HepG2 (cell line): ENCODE results near the gene SCFD1. TPM values are rescaled to one million over a fixed set of nuclear protein-coding genes. Genes with fewer than 3 reads are reported as not detected.
A peak's percentile ranks its signal among the peaks of the same experiment; 100 is the strongest.

Experiments used
- AFF4 ChIP-seq: sonication (generic); formaldehyde crosslinking; IDR thresholded peaks from 2 replicates; pipeline ENCODE4 v1.4.0; 2020; ENCODE audit warnings: missing genetic modification reagents
- ELF3 ChIP-seq: IDR thresholded peaks from 2 replicates; pipeline ENCODE4 v1.6.1; 2016; ENCODE audit warnings: missing genetic modification reagents, missing compliant biosample characterization
- ESRRA ChIP-seq: sonication (generic); formaldehyde crosslinking; IDR thresholded peaks from 2 replicates; pipeline ENCODE4 v1.5.1; 2020; ENCODE audit warnings: mild to moderate bottlenecking, low read depth, missing genetic modification reagents
- HDAC1 ChIP-seq: sonication (generic); formaldehyde crosslinking; IDR thresholded peaks from 2 replicates; pipeline ENCODE4 v1.5.1; 2020; ENCODE audit warnings: mild to moderate bottlenecking, missing genetic modification reagents
- HDAC2 ChIP-seq: sonication (generic); formaldehyde crosslinking; IDR thresholded peaks from 2 replicates; pipeline ENCODE4 v1.4.0; 2020; ENCODE audit warnings: missing genetic modification reagents
- LCORL ChIP-seq, 2 experiments: fragments of 450-650 bp in 1 of 2; sonication (generic) in 1 of 2; formaldehyde crosslinking in 1 of 2; IDR thresholded peaks; 2 replicates each; pipeline versions ENCODE4 v1.5.0 to v1.6.1; 2017 to 2020; ENCODE audit warnings: antibody characterized with exemption in 1 of 2, missing genetic modification reagents in 1 of 2
- NCOA2 ChIP-seq: sonication (generic); formaldehyde crosslinking; IDR thresholded peaks from 2 replicates; pipeline ENCODE4 v1.8.0; 2022; ENCODE audit warnings: inconsistent platforms
- PAXIP1 ChIP-seq: sonication (generic); formaldehyde crosslinking; conservative IDR thresholded peaks from 2 replicates; pipeline ENCODE4 v1.4.0; 2020; ENCODE audit warnings: mild to moderate bottlenecking, missing genetic modification reagents, moderate library complexity
- PHF20 ChIP-seq: sonication (generic); formaldehyde crosslinking; IDR thresholded peaks from 2 replicates; pipeline ENCODE4 v1.5.0; 2020; ENCODE audit warnings: mild to moderate bottlenecking, missing genetic modification reagents
- SCMH1 ChIP-seq: sonication (generic); formaldehyde crosslinking; IDR thresholded peaks from 2 replicates; pipeline ENCODE4 v1.9.0; 2021; ENCODE audit warnings: missing genetic modification reagents, mild to moderate bottlenecking, borderline replicate concordance
- SMARCE1 ChIP-seq: fragments of 450-650 bp; IDR thresholded peaks from 2 replicates; pipeline ENCODE4 v1.6.1; 2017; ENCODE audit warnings: borderline replicate concordance
- SNAI1 ChIP-seq: sonication (generic); formaldehyde crosslinking; IDR thresholded peaks from 2 replicates; pipeline ENCODE4 v1.5.0; 2020; ENCODE audit warnings: mild to moderate bottlenecking, missing genetic modification reagents, borderline replicate concordance
- SP5 ChIP-seq: IDR thresholded peaks from 2 replicates; pipeline ENCODE4 v1.6.1; 2016; ENCODE audit warnings: low read depth, borderline replicate concordance
- TGIF2 ChIP-seq: IDR thresholded peaks from 2 replicates; pipeline ENCODE4 v1.6.1; 2016; ENCODE audit warnings: control low read depth, missing compliant biosample characterization
- ZBTB10 ChIP-seq: sonication (generic); formaldehyde crosslinking; IDR thresholded peaks from 2 replicates; pipeline ENCODE4 v1.4.0; 2020; ENCODE audit warnings: missing genetic modification reagents, borderline replicate concordance
- ZFP62 ChIP-seq: sonication (generic); formaldehyde crosslinking; IDR thresholded peaks from 2 replicates; pipeline ENCODE4 v1.4.0; 2020; ENCODE audit warnings: missing genetic modification reagents
- ZNF24 ChIP-seq: fragments of 450-650 bp; IDR thresholded peaks from 2 replicates; pipeline ENCODE4 v1.6.1; 2017; ENCODE audit warnings: antibody characterized with exemption, mild to moderate bottlenecking
- polyA plus RNA-seq, 8 experiments: library from polyadenylated mRNA; depleted of rRNA in 3 of 8; stranded (reverse) in 7 of 8; unstranded in 1 of 8; fragments of >200 nt; fragmentation: Illumina TruSeq in 4 of 8; extraction: Trizol in 4 of 8; gene quantifications; 2 replicates each; pipeline versions ENCODE4 v1.2.1 to v1.2.3, GENCODE V29; 2011 to 2016; ENCODE audit warnings: low read depth in 4 of 8, missing spikeins in 1 of 8, mixed read lengths in 1 of 8; ENCODE audit not compliant: insufficient read depth in 1 of 8
- total RNA-seq, 5 experiments: library from RNA; depleted of rRNA; stranded (reverse); fragments of >200 nt; fragmentation: Illumina TruSeq; extraction: Trizol; gene quantifications; 2 replicates each; pipeline ENCODE4 v1.2.3, GENCODE V29; 2016; ENCODE audit warnings: low read depth in 1 of 5
- TF ChIP-seq, protein P1 (sequence below): IDR thresholded peaks from 2 replicates; pipeline ENCODE4 v1.6.1; 2016

The SCFD1 gene
- total and polyA plus RNA-seq, 2 of the 13 experiments (the other 11 are each of a cell fraction or from before 2014, with no cell fraction given), result 235 to 256 TPM

DNA sequence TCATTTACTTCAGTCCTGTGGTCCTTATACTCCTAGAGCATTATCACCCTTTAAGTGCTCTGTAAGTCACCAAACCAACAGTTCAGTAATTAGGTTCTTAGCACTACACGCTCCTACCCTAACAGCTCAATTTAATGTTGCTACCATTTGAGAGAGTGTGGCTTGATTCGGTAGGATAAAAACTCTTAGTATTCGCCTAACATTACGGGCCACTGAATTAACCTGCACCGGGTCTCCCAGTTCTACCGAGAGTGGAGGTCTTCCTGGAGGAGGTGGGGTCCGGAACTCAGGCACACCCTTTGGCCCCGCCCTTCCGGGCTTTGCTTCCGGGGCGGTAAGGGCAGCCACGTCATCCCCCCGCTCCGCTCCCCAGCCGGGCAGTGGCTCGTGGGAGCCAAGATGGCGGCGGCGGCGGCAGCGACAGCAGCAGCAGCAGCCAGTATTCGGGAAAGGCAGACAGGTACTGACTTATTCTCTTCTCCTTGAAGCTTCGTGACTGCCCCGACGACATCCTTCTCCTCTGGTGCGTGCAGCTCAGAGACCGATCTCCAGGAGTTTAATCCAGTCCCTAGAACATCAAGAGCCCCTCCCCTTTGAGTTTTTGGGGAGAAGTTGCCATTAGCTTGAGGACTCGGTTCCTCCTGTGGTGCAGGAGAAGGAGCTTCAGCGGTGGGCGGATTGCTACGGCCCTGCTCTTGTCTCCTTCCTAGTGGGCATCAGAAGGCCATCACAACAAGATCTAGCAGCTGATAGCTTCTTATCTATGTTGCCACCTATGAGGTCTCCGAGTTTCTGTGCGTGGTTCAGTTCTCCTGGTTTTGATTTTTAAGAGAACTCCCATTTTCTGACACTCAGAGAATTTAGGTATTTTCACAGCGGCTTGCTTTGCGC lies at the start of gene SCFD1 (continued):
- TF ChIP-seq LCORL (IDR thresholded peaks at IDR 0.05) (peak; percentile 11; the same call in 1 of the 2 replicates), LCORL (CRISPR knock-in tag; IDR thresholded peaks at IDR 0.05) (peak; percentile 97), TGIF2 (CRISPR knock-in tag) (peak; percentile 90), SP5 (peak; percentile 96), NCOA2 (CRISPR knock-in tag) (peak; percentile 92), ESRRA (peak; percentile 77; the same call in 1 of the 2 replicates), SCMH1 (CRISPR knock-in tag) (no peak), ZBTB10 (CRISPR knock-in tag) (peak; percentile 90; the same call in 1 of the 2 replicates), SMARCE1 (no peak; the same call in 1 of the 2 replicates), HDAC2 (CRISPR knock-in tag) (peak; percentile 90; the same call in 1 of the 2 replicates), ZNF24 (peak; percentile 39; the same call in 1 of the 2 replicates), SNAI1 (CRISPR knock-in tag) (peak; percentile 99), HDAC1 (CRISPR knock-in tag) (peak; percentile 99), PHF20 (CRISPR knock-in tag) (peak; percentile 98), ZFP62 (CRISPR knock-in tag) (peak; percentile 49; the same call in 1 of the 2 replicates), ELF3 (CRISPR knock-in tag) (peak; percentile 96), PAXIP1 (CRISPR knock-in tag) (peak; percentile 79), AFF4 (CRISPR knock-in tag) (peak; percentile 94)
- TF ChIP-seq, protein P1, sequence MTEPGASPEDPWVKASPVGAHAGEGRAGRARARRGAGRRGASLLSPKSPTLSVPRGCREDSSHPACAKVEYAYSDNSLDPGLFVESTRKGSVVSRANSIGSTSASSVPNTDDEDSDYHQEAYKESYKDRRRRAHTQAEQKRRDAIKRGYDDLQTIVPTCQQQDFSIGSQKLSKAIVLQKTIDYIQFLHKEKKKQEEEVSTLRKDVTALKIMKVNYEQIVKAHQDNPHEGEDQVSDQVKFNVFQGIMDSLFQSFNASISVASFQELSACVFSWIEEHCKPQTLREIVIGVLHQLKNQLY, result peak; percentile 83
